GM18907 (cell line): Measurements from ENCODE around the gene MOB3B.
"Not testable (repeated sequence)": the region's sequence is repeated elsewhere in the genome, so short reads cannot be mapped to it uniquely, and the experiment has no call there.

ENCODE experiments used
- ATAC-seq: cut with Tn5 transposase; IDR thresholded peaks from one replicate; pipeline ENCODE4 v1.9.1; 2021; ENCODE audit warnings: mild to moderate bottlenecking, moderate library complexity; ENCODE audit not compliant: unreplicated experiment

The MOB3B gene

GRCh38 chr9:27482709-27483108 lies 46.9 kb downstream of the MOB3B start:
- ATAC-seq: no peak

DNA sequence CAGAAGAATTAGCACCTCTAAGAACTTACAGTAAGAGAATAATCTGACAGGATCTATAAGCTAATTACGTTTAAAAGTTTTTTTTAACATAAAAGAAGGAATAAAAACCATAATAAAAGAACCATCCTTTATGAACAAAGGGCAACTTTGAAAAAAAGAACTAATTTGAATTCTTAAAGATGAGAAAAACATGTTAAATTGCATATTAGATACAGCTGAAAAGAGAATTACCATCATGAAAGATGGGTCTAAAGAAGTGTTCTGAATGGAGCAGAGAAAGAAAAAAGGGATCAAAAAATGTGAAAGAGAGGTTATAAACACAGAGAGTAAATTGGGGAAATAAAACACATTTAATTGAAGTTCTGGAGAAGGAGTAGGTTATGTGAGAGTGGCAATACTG lies 51.3 kb downstream of the MOB3B start:
- no peak for ATAC-seq

GRCh38 chr9:27476870-27477515 lies 52.6 kb downstream of the MOB3B start:
- ATAC-seq: no peak

DNA sequence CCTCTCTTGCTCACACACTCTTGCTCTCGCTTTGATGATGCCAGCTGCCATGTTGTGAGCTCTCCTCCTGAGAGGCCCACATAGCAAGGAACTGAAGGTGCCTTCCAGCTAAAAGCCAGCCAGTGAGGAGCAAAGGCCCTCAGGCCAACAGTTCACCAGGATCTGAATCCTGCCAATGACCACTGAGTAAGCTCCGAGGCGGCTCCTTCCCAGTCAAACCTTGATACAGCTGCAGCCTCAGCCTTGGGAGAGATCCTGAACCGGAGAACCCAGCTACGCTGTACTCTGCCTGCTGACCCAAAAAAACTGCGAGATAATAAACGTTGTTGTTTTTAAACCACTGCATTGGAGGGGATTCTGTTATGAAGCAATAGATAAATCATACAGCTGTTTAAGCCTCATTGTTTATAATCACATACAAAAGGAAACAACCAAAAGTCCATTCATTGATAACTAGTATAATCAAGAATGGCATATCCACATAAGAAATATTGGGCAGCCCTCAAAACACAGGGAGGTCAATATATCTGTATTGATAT lies 54.5 kb downstream of the MOB3B start:
- ATAC-seq: no peak

DNA sequence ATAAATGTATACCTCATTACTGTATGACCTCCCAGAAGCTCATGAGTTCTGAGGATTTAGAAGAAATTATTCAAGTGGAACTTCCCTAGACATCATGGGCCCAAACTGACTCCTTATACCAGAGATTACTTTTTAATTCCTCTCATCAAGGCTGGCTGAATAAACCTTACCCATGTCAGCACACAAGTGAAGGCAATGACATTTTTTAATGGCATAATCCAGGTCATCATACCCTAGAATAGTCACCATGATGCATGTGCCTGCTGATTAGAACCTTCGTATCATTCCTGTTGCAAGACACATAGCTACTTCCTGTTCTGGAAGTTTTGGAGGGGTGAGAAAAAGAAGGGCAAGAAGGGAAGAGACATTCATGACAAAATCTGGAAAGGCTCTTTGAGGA lies 55.3 kb downstream of the MOB3B start:
- no peak for ATAC-seq

DNA sequence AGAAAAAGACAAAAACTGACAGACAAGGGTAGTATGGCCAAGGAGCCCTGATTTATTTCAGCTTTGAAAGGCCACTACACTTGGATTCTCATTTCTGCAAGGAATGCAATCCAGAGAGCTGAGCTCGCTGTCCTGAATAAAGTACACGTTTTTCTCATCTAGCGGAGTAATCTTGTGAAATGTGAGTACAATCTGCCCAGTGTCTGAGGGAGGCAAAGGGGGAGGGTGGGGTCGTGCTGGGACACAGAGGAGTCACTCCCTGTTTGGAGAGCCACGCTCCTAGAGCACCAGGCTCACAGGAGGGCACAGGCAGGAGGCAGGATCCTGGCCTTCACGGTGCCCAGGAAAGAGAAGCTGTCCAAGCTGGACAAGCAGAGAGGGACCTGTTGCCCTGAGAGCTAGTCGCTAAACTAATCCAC lies 56.5 kb downstream of the MOB3B start:
- ATAC-seq: no peak

DNA sequence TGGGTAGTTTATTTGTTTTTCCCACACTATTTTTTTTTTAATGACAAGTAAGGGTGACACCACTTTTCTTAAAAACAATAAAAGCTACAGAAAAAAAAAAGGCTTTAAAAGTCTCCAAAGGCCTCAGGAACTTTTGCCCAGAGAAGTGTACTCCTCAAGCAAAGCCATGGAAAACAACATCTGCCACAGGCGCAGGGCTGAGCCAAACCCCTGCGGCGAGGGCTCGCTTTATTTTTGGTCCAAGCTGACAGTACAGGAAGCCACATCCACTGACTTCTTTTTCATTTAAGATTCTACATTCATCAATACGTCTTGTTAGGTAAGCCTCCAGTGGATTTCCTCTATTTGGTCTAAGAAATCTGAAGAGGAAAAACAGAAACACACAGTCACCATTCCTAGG lies 57.4 kb downstream of the MOB3B start:
- ATAC-seq: no peak

DNA sequence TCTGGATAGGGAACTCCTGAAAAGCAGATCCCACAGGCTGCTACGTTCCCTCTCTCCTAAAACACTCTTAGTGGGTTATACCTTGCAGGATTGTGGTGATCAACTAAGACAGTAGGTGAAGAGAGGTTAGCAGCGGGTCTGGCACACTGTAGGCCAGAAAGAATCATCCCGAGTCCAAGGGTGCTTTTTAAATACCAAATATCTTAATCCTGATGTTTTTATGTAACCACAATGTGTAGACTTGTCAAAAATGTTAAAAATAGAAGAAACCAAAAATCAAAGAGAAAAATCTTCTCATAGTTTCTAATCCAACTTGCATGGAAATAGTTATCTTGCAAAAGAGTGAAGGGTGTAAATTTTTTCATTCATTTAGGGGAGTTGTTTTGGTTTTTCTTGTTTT lies 57.8 kb downstream of the MOB3B start:
- ATAC-seq: no peak

DNA sequence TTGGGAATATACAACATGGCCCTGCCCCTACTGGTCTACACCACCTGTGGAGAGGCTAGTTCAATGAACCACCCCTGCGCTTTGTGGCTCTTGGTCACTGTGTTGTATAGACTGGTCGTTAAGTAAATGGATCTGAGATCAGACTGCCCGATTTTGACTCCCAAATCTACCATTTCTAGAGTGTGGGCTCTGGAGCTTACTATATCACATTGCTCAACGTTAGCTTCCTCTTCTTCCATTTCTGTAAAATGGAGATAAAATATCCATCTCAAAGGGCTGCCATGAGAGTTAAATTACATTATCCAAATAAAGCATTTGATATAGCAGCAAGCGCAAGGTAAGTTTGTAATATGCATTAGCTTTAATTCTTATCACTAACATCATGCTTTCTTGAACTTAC lies 58.2 kb downstream of the MOB3B start:
- no peak for ATAC-seq

- no peak for ATAC-seq
Observed at GRCh38 chr9:27470291-27470856, 59.2 kb downstream of the MOB3B start.

GRCh38 chr9:27469550-27469949 lies 60.1 kb downstream of the MOB3B start:
- no peak for ATAC-seq

DNA sequence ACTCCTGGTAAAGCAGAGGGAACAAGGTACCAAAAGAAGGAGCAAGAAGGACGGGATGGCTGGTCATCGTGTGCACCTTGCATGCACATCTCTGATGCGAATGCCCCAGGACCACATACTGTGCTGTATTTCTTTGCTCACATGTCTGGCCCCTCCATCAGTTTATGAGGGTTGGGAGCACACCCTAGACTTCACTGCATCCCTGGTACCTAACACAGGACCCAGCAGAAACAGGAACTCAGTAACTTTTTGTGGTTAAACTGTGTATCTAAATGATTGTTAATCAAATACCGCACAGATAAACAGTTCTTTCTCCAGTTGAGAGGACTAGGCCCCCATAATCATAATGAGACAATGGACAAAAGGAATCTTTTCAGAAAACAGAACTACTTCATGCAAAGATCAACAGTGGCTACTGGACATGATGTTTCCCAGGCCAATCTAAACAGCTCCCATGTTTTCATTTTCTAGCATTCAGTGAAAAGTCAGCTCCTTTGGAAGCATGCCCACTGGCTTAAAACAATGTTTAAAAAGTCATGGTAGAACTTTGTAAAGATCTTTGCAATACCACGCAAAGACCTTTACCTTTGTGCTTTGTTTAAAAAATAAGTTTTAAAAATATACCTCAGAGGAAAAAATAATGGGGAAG lies 61.0 kb downstream of the MOB3B start:
- ATAC-seq: peak; percentile 84

DNA sequence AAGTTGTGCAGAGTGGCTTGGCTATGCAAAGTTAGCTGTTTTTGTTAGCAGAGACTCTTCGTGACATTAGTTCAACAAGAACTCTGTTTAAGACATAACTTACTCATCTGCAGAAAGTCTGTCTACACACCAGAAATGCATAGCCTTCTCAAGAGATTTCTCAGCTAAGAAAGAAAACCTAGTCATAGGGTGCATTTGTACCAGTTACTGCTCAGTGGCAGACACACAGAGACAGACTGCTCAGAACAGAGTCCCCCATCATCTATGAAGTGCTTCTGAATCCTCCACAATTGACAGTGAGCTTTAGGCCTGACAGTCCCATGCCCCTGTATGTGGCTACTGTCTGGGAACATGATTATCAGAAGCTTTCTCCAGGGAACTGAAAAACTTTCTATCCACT lies 61.6 kb downstream of the MOB3B start:
- ATAC-seq: no peak

GRCh38 chr9:27467486-27467885 lies 62.1 kb downstream of the MOB3B start:
- ATAC-seq: no peak

- not testable (repeated sequence) for ATAC-seq
Observed at GRCh38 chr9:27466516-27466915, 63.1 kb downstream of the MOB3B start.

- not testable (repeated sequence) for ATAC-seq
Observed at GRCh38 chr9:27464950-27465349, 64.7 kb downstream of the MOB3B start.

- ATAC-seq: no peak
Observed at GRCh38 chr9:27462846-27463245, 66.8 kb downstream of the MOB3B start.

DNA sequence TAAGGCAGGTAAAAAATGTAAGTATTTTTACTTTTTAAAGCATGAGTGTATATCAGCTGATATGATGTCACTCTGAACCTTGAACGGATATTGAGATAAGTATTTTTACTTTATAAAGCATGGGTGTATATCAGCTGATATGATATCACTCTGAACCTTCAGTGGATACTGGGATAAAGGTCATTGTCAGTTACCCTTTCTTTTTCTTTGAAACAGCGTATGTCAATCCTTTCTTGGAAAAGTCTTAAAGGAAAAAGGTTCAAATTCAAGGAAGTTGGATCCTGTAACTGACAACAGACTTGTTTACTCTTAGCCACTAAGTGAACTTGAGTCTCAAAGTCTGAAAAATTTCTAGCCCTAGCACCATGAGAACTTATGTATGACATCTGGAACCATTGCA lies 67.2 kb downstream of the MOB3B start:
- no peak for ATAC-seq

GRCh38 chr9:27460226-27461023 lies 69.2 kb downstream of the MOB3B start:
- peak; percentile 97 for ATAC-seq

DNA sequence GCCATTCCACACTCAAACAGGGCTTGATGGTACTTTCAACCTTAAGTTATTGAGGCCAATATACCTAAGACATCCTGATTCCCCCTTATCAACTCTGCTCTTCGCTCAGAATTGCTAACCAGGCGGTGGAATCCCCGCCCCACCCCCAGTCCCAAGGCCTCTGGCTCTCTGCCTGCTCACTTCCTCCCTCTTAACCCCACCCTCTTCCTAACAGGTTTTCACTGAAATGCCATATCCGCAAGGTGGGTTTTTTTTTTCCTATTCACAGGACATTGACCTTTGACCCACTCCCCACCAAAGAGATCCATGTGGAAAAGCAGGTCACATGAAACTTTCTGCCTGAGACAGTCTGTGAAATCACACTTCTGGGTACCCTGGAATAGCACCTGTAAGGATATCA lies 72.2 kb downstream of the MOB3B start:
- no peak for ATAC-seq

- ATAC-seq: no peak
Observed at GRCh38 chr9:27453860-27454553, 75.6 kb downstream of the MOB3B start.
